NCI-H128 (cell line): ENCODE measurements around the gene EPS8L2.

Source experiments
- DNase-seq: peaks from one replicate; lab custom pipeline; 2025; ENCODE audit not compliant: unreplicated experiment; lab: John Stamatoyannopoulos, UW

Gene EPS8L2

GRCh38 chr11:703506-703905 lies 2.5 kb upstream of the EPS8L2 start:
- no peak for DNase-seq

GRCh38 chr11:704228-704674 lies 1.8 kb upstream of the EPS8L2 start:
- DNase-seq: no peak

GRCh38 chr11:704781-705645 lies 1.0 kb upstream of the EPS8L2 start:
- no peak for DNase-seq

- no peak for DNase-seq
These were observed 467 bp downstream of the EPS8L2 start for GRCh38 chr11:706439-706956.

GRCh38 chr11:706957-707816 lies 1.2 kb downstream of the EPS8L2 start:
- no peak for DNase-seq

GRCh38 chr11:707817-708420 lies 1.9 kb downstream of the EPS8L2 start:
- no peak for DNase-seq

GRCh38 chr11:708511-708910 lies 2.5 kb downstream of the EPS8L2 start:
- DNase-seq: no peak

- no peak for DNase-seq
These were observed 3.3 kb downstream of the EPS8L2 start for GRCh38 chr11:709109-709997.

GRCh38 chr11:714436-714835 lies 8.4 kb downstream of the EPS8L2 start:
- no peak for DNase-seq

GRCh38 chr11:719214-720016 lies 13.4 kb downstream of the EPS8L2 start:
- no peak for DNase-seq

GRCh38 chr11:720017-720641 lies 14.1 kb downstream of the EPS8L2 start:
- DNase-seq: no peak

- DNase-seq: no peak
These were observed 14.7 kb downstream of the EPS8L2 start for GRCh38 chr11:720642-721246.

- no peak for DNase-seq
These were observed 15.3 kb downstream of the EPS8L2 start for GRCh38 chr11:721247-721740.

GRCh38 chr11:721741-722345 lies 15.8 kb downstream of the EPS8L2 start:
- DNase-seq: no peak

GRCh38 chr11:722346-722811 lies 16.3 kb downstream of the EPS8L2 start:
- DNase-seq: no peak

GRCh38 chr11:723120-723883 lies 17.3 kb downstream of the EPS8L2 start:
- no peak for DNase-seq
